PC-9 (cell line): Measurements from ENCODE around the gene ALKBH8. TPM values are rescaled to one million over a fixed set of nuclear protein-coding genes. Genes with fewer than 3 reads are reported as not detected.

Experiments
- BruUV-seq: library from RNA; stranded (reverse); fragments of 400-500 nt; replicated peaks from 2 replicates; lab custom pipeline; 2021; lab: Mats Ljungman, UMichigan
- CTCF ChIA-PET: fragments of 300-600 bp; sonication (Branson Sonifier 250); formaldehyde crosslinking; loops from one replicate; lab custom pipeline; 2022; ENCODE audit warnings: antibody characterized with exemption; lab: Charles Lee
- POLR2A ChIA-PET: fragments of 300-600 bp; sonication (Branson Sonifier 250); formaldehyde crosslinking; loops from one replicate; lab custom pipeline; 2022; ENCODE audit warnings: antibody characterized with exemption; ENCODE audit not compliant: unreplicated experiment; lab: Charles Lee
- DNase-seq, 2 experiments: peaks; one replicate each; pipeline versions ENCODE4 v3.0.0 to v3.0.0-alpha.2; 2015 to 2022; ENCODE audit warnings: mixed read lengths in 1 of 2
- H2AFZ ChIP-seq: fragments of 200-600 bp; sonication (generic); 2 replicates; pipeline ENCODE4 v1.8.1; 2017; ENCODE audit warnings: antibody characterized with exemption
- H3F3A ChIP-seq: fragments of 200-600 bp; sonication (generic); 2 replicates; pipeline ENCODE4 v1.8.1; 2017; ENCODE audit warnings: antibody characterized with exemption, mild to moderate bottlenecking, low read depth; ENCODE audit not compliant: insufficient read depth
- H3K27ac ChIP-seq: fragments of 200-600 bp; sonication (generic); 2 replicates; pipeline ENCODE4 v1.6.1; 2016; ENCODE audit warnings: mixed run types
- H3K27me3 ChIP-seq: fragments of 200-600 bp; sonication (generic); 2 replicates; pipeline ENCODE4 v1.6.1; 2016; ENCODE audit warnings: low read depth, mixed run types; ENCODE audit not compliant: insufficient read depth
- H3K36me3 ChIP-seq: fragments of 200-600 bp; sonication (generic); 2 replicates; pipeline ENCODE4 v1.6.1; 2016; ENCODE audit warnings: low read depth, mixed run types
- H3K4me1 ChIP-seq: fragments of 200-600 bp; sonication (generic); replicated peaks from 2 replicates; pipeline ENCODE4 v1.6.1; 2016; ENCODE audit warnings: mixed run types; ENCODE audit not compliant: insufficient read depth
- H3K4me2 ChIP-seq: fragments of 200-600 bp; sonication (generic); 2 replicates; pipeline ENCODE4 v1.6.1; 2017; ENCODE audit warnings: mixed run types
- H3K4me3 ChIP-seq: fragments of 200-600 bp; sonication (generic); 2 replicates; pipeline ENCODE4 v1.6.1; 2016; ENCODE audit warnings: mixed run types
- H3K79me2 ChIP-seq: fragments of 200-600 bp; sonication (generic); 2 replicates; pipeline ENCODE4 v1.6.1; 2017; ENCODE audit warnings: low read depth, mixed run types
- H3K9me2 ChIP-seq: fragments of 200-600 bp; sonication (generic); 2 replicates; pipeline ENCODE4 v1.8.1; 2017; ENCODE audit warnings: mild to moderate bottlenecking; ENCODE audit not compliant: insufficient read depth
- H3K9me3 ChIP-seq: fragments of 200-600 bp; sonication (generic); 2 replicates; pipeline ENCODE4 v1.8.1; 2016; ENCODE audit warnings: low read depth; ENCODE audit not compliant: insufficient read depth
- H4K20me1 ChIP-seq: fragments of 200-600 bp; sonication (generic); 2 replicates; pipeline ENCODE4 v1.8.1; 2017; ENCODE audit not compliant: insufficient read depth
- CTCF ChIP-seq: fragments of 200-600 bp; sonication (generic); conservative IDR thresholded peaks from 2 replicates; pipeline ENCODE4 v1.6.1; 2017; ENCODE audit warnings: mixed run types, antibody characterized with exemption, mild to moderate bottlenecking, moderate library complexity
- EZH2 ChIP-seq: fragments of 200-600 bp; sonication (generic); IDR thresholded peaks from 2 replicates; pipeline ENCODE4 v1.8.0; 2017; ENCODE audit warnings: antibody characterized with exemption, low read depth
- intact Hi-C: fragments of 100-400 bp; cut with micrococcal nuclease; formaldehyde crosslinking; loops from one replicate; pipeline ENCODE4 v1.10.0; 2022; ENCODE audit not compliant: unreplicated experiment
- total RNA-seq: library from RNA; stranded (reverse); gene quantifications from 2 replicates; pipeline ENCODE4 v1.2.3, GENCODE V29; 2021

Gene ALKBH8
- total RNA-seq, 1 experiment from 2014 or later = 4.4 TPM

- Histone ChIP-seq H3K36me3 (0 out of 2 replicates have a peak, but pooled peaks cover 3% of the 10 kb centered on the region), H3K4me1 (peaks cover 47% of the 10 kb centered on the region), H4K20me1 (no peaks in the 10 kb centered on the region), H3K79me2 (peaks cover 35% of the 10 kb centered on the region), H3K27ac (peak overlapping the region; percentile 76), H3K9me3 (no peaks in the 10 kb centered on the region), H3K9me2 (no peaks in the 10 kb centered on the region), H3K27me3 (no peaks in the 10 kb centered on the region), H2AFZ (peak overlapping the region; percentile 98), H3F3A (peaks cover 36% of the 10 kb centered on the region), H3K4me2 (peak overlapping the region; percentile 93), H3K4me3 (peak overlapping the region; percentile 83)
- no peak for DNase-seq
- POLR2A ChIA-PET = interaction anchor here (0.7 kb wide), 1 partner anchor 183 kb away, joined by 4 read pairs; no protein-coding TSS in a partner anchor
- no TSS peak for BruUV-seq
- no peak for TF ChIP-seq EZH2
- no peak for TF ChIP-seq CTCF
- CTCF ChIA-PET = interaction anchor here (0.9 kb wide), 1 partner anchor 12 kb away, joined by 3 read pairs; no protein-coding TSS in a partner anchor
- intact Hi-C loops = loop anchor here (5.0 kb wide), 3 partner anchors 332 to 1092 kb away; no protein-coding TSS in a partner anchor
Measured at GRCh38 chr11:107564877-107565218, 687 bp downstream of the ALKBH8 start.

GRCh38 chr11:107563702-107564101 lies 1.8 kb downstream of the ALKBH8 start:
- peaks cover 47% of the 10 kb centered on the region for H3K4me1 ChIP-seq
- POLR2A ChIA-PET = interaction anchor here (0.6 kb wide), 1 partner anchor 713 kb away, joined by 3 read pairs; no protein-coding TSS in a partner anchor
- CTCF ChIA-PET = interaction anchor here (0.6 to 1.6 kb wide), 3 partner anchors 125 to 1422 kb away, joined by 4 to 8 read pairs (median 5); no protein-coding TSS in a partner anchor

More at GRCh38 chr11:107563702-107564101, 1.8 kb downstream of the ALKBH8 start:
- intact Hi-C loops = loop anchor here (1.0 to 5.0 kb wide), 5 partner anchors 126 to 1094 kb away; no protein-coding TSS in a partner anchor
- no TSS peak for BruUV-seq
- 0 out of 2 replicates have a peak, but pooled peaks cover 5% of the 10 kb centered on the region for H3K36me3 ChIP-seq
- H3K27ac ChIP-seq = peak overlapping the region; percentile 87
- H4K20me1 ChIP-seq = no peaks in the 10 kb centered on the region
- peak; percentile 20 to 60 for DNase-seq
- peak overlapping the region; percentile 83; the same call in 1 of the 2 replicates for H3K4me3 ChIP-seq
- H3K79me2 ChIP-seq = peaks cover 35% of the 10 kb centered on the region
- H3K27me3 ChIP-seq = no peaks in the 10 kb centered on the region
- no peak overlapping the region for H2AFZ ChIP-seq
- H3K4me2 ChIP-seq = peak overlapping the region; percentile 93
- H3K9me3 ChIP-seq = no peaks in the 10 kb centered on the region
- no peaks in the 10 kb centered on the region for H3K9me2 ChIP-seq
- H3F3A ChIP-seq = peaks cover 36% of the 10 kb centered on the region
- TF ChIP-seq EZH2 (no peak), CTCF (peak; percentile 85)
